PC-9 (cell line): ENCODE data around the gene SARNP.

Experiments
- CTCF ChIP-seq: fragments of 200-600 bp; sonication (generic); conservative IDR thresholded peaks from 2 replicates; pipeline ENCODE4 v1.6.1; 2017; ENCODE audit warnings: mixed run types, antibody characterized with exemption, mild to moderate bottlenecking, moderate library complexity
- EZH2 ChIP-seq: fragments of 200-600 bp; sonication (generic); IDR thresholded peaks from 2 replicates; pipeline ENCODE4 v1.8.0; 2017; ENCODE audit warnings: antibody characterized with exemption, low read depth

- TF ChIP-seq CTCF (no peak), EZH2 (no peak)
These were observed 1.4 kb upstream of the SARNP start for GRCh38 chr12:55818886-55819285.
